ENCODE results near the gene ATP4B. TPM values are rescaled to one million over a fixed set of nuclear protein-coding genes. Genes with fewer than 3 reads are reported as not detected.
A peak's percentile ranks its signal among the peaks of the same experiment; 100 is the strongest.
"Not testable (repeated sequence)": the region's sequence is repeated elsewhere in the genome, so short reads cannot be mapped to it uniquely, and the experiment has no call there.

ATP4B gene
- total RNA-seq, 1 donor from 2014 or later, result not detected

DNA sequence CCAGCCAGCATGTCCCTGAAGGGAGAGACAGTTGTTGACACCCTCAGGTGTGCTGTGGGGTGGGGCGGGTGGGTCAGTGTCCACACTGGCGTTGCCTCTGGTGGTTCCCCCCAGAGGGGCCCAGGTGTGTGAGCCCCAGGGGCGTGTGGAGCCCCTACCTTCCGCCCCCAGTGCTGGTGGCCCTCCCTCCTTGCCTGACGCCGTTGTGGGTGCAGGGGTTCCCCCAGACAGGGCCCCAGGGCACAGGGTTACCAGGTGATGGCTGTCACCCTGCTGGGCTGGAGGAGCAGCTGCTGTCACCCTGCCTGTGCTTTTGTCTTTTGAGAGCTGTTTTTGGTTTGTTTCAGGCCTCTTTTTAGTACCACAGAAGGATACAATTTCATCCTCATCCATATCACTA lies 27.2 kb downstream of the ATP4B start:
- DNase-seq, result no peak
- H3K27ac Mint-ChIP-seq, result no peak overlapping the region
- peaks cover 4% of the 10 kb centered on the region for H3K4me1 Mint-ChIP-seq
- H3K27me3 Mint-ChIP-seq, result no peaks in the 10 kb centered on the region
- peaks cover 57% of the 10 kb centered on the region for H3K36me3 Mint-ChIP-seq (ENCODE audit: low read depth)
- intact Hi-C loops (cut with micrococcal nuclease), result no loop called here
- no peaks in the 10 kb centered on the region for H3K9me3 Mint-ChIP-seq
- H3K4me3 Mint-ChIP-seq, result no peak overlapping the region

DNA sequence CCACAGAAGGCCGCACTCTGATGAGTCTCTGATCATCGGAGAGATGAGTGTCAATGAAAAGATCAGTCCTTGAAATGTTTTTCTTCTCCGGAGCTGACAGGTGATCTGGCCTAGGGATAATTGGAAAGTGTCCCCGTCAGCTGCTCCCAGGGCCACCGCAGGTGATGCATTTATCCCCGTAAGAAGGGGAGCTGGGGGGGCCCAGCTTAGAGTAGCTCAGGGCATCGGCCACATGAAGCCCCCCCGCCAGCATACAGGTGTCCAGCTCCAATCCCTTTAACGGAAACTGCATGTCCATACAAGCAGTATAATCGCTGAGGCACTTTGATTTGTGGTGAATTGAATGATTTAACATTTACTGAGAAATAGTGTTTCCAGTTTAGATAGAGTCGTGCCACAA lies 27.7 kb downstream of the ATP4B start:
- no peak for DNase-seq
- H3K36me3 Mint-ChIP-seq (ENCODE audit: low read depth), result peaks cover 59% of the 10 kb centered on the region
- peaks cover 4% of the 10 kb centered on the region for H3K4me1 Mint-ChIP-seq
- no peak overlapping the region for H3K27ac Mint-ChIP-seq
- no peaks in the 10 kb centered on the region for H3K9me3 Mint-ChIP-seq
- H3K27me3 Mint-ChIP-seq, result no peaks in the 10 kb centered on the region
- intact Hi-C loops (cut with micrococcal nuclease), result no loop called here
- no peak overlapping the region for H3K4me3 Mint-ChIP-seq

DNA sequence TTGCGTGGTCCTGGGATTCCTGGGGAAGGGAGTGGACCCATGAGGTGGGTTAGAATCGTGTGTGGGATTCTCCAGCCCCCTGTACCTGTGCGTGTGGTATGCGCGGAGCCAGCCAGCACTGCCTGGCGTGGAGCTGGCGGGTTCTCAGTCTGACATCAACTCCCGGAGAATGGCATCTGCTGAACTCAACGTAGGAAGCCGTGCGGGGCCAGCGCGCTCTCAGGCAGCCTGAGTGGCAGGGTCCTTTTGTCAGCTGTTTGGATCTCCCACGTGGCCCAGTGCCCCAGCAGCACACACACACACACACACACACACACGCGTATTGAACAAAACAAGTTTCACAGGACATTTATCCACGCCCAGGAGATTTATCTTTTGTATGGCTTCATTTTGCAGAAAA lies 28.1 kb downstream of the ATP4B start:
- H3K27me3 Mint-ChIP-seq, result no peaks in the 10 kb centered on the region
- H3K4me3 Mint-ChIP-seq, result no peak overlapping the region
- intact Hi-C loops (cut with micrococcal nuclease), result no loop called here
- no peak for DNase-seq
- no peak overlapping the region for H3K27ac Mint-ChIP-seq
- H3K4me1 Mint-ChIP-seq, result peaks cover 4% of the 10 kb centered on the region
- H3K36me3 Mint-ChIP-seq (ENCODE audit: low read depth), result peaks cover 59% of the 10 kb centered on the region
- no peaks in the 10 kb centered on the region for H3K9me3 Mint-ChIP-seq

DNA sequence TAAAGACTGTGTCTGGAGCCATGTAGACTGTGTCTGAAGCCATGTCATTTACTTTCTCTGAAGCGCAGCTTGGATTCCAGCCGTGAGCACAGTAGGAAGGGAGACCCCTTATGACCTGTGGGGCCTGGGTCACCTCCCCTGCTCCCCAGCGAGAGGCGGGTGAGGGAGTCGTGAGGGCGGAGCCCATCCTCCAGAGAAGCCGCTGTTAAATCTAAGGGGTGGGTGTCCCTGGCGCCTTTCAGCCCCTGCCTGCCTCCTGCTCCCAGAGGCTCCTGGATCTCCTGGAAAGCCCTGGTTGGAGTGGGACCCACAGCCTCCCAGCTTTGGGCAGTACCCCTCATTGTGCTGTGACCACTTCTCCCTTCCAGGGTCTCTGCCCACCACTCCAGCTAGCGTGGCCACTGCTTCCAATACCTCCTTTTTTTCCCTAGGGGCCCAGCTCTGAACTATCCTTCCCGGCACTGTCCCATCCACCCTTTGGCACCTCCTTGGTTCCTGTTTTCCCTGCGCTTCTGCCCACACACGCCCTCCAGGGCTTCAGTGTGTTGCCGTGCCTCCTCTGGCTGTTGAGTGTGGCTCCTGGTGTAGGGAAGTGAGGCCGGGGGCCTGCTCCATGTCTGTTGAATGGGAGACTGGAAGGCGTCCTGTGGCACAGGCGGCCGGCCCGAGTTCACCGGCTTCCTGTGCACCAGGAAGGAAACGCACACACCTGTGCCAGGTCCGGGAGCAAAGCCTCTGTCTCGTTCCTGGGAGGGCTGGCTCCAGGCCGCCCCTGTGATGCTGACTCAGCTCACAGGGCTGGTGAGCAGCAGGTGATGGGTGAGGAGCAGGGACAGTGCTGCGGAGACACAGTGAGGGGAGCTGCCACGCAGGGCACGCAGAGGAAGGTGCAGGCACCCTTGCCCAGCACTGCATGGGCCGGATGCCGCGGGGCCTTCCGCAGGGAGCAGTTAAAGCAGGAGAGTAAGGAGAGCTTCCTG lies 29.4 kb downstream of the ATP4B start:
- Mint-ChIP-seq H3K27ac (no peak overlapping the region), H3K4me3 (no peak overlapping the region), H3K36me3 (ENCODE audit: low read depth) (peaks cover 56% of the 10 kb centered on the region), H3K27me3 (no peaks in the 10 kb centered on the region), H3K9me3 (no peaks in the 10 kb centered on the region), H3K4me1 (no peaks in the 10 kb centered on the region)
- intact Hi-C loops (cut with micrococcal nuclease), result no loop called here
- no peak for DNase-seq

DNA sequence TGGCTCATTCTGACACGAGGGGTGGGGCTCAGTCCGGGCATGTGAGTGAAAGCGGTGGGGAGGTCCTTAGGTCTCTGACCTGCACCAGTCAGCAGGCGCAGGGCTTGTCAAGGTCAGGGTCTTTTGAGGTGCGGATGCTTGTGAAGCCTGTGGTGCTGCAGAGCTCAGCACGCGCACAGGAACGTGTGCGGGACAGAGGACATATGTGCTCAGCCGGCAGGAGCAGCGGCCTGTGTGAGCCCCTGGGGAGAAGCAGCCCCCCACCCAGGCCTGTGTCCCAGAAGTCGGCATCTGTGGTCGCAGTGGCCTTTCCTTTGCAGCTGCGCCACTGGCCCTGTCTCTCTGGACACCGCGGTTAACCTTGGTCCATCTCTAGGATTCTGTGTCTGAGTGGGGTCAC lies 30.9 kb downstream of the ATP4B start:
- intact Hi-C loops (cut with micrococcal nuclease), result no loop called here
- Mint-ChIP-seq H3K27me3 (no peaks in the 10 kb centered on the region), H3K36me3 (ENCODE audit: low read depth) (peaks cover 51% of the 10 kb centered on the region)

DNA sequence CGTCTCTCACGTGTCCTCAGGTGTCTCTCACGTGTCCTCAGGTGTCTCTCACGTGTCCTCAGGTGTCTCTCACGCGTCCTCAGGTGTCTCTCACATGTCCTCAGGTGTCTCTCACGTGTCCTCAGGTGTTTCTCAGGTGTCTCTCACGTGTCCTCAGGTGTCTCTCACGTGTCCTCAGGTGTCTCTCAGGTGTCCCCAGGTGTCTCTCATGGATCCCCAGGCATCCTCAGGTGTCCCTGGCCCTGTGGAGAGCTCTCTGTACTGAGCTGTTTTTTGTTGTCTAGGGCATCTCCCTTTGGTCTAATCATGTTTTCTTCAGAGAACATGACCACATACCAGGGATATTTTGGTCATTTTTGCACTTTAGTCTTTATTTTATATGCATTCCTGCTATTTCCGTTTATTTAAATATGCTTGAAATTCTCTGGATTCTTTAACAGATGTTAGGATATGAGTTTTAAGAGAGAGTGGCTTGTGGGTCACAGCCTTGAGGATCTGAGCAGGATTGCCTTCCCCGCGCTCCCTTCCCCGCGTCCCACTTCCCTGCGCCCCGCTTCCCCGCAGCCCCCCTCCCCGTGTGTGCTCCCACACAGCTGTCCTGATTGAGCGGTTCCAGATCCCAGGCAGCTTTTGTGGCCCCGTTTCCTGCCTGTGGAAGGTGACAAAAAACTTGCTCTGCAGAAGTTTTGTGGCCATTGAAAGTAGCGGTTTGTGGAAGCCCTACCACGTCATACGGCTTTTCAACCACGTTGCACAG lies 31.9 kb downstream of the ATP4B start:
- intact Hi-C loops (cut with micrococcal nuclease), result no loop called here
- no peak overlapping the region for H3K27ac Mint-ChIP-seq
- peaks cover 48% of the 10 kb centered on the region for H3K36me3 Mint-ChIP-seq (ENCODE audit: low read depth)
- no peaks in the 10 kb centered on the region for H3K4me1 Mint-ChIP-seq
- no peak for DNase-seq
- H3K4me3 Mint-ChIP-seq, result no peak overlapping the region
- no peaks in the 10 kb centered on the region for H3K9me3 Mint-ChIP-seq
- no peaks in the 10 kb centered on the region for H3K27me3 Mint-ChIP-seq

More for the DNA sequence above, 30.9 kb downstream of the ATP4B start:
- no peak overlapping the region for H3K4me3 Mint-ChIP-seq
- H3K4me1 Mint-ChIP-seq, result no peaks in the 10 kb centered on the region
- H3K9me3 Mint-ChIP-seq, result no peaks in the 10 kb centered on the region
- DNase-seq, result no peak
- H3K27ac Mint-ChIP-seq, result no peak overlapping the region

DNA sequence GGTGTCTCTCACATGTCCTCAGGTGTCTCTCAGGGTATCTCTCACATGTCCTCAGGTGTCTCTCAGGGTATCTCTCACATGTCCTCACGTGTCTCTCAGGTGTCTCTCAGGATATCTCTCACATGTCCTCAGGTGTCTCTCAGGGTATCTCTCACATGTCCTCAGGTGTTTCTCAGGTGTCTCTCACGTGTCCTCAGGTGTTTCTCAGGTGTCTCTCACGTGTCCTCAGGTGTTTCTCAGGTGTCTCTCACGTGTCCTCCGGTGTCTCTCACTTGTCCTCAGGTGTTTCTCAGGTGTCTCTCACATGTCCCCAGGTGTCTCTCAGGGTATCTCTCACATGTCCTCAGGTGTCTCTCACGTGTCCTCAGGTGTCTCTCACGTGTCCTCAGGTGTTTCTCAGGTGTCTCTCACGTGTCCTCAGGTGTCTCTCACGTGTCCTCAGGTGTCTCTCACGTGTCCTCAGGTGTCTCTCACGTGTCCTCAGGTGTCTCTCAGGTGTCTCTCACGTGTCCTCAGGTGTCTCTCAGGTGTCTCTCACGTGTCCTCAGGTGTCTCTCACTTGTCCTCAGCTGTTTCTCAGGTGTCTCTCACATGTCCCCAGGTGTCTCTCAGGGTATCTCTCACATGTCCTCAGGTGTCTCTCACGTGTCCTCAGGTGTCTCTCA lies 33.2 kb downstream of the ATP4B start:
- H3K36me3 Mint-ChIP-seq (ENCODE audit: low read depth), result peaks cover 49% of the 10 kb centered on the region
- H3K9me3 Mint-ChIP-seq; intact Hi-C loops (cut with micrococcal nuclease); H3K4me3 Mint-ChIP-seq; H3K4me1 Mint-ChIP-seq; DNase-seq; H3K27me3 Mint-ChIP-seq; H3K27ac Mint-ChIP-seq: not testable (repeated sequence)

DNA sequence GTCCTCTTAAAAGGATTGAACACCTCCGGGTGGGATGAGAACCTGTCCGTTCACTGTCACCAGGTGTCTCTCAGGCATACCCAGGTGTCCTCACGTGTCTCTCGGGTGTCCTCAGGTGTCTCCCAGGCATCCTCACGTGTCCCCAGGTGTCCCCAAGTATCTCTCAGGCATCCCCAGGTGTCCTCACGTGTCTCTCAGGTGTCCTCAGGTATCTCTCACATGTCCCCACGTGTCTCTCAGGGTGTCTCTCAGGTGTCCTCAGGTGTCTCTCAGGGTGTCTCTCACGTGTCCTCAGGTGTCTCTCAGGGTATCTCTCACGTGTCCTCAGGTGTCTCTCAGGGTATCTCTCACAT lies 33.8 kb downstream of the ATP4B start:
- Mint-ChIP-seq H3K4me1 (no peaks in the 10 kb centered on the region), H3K27ac (no peak overlapping the region), H3K4me3 (no peak overlapping the region), H3K9me3 (no peaks in the 10 kb centered on the region), H3K27me3 (no peaks in the 10 kb centered on the region), H3K36me3 (ENCODE audit: low read depth) (peaks cover 45% of the 10 kb centered on the region)
- intact Hi-C loops (cut with micrococcal nuclease), result no loop called here
- DNase-seq, result no peak

DNA sequence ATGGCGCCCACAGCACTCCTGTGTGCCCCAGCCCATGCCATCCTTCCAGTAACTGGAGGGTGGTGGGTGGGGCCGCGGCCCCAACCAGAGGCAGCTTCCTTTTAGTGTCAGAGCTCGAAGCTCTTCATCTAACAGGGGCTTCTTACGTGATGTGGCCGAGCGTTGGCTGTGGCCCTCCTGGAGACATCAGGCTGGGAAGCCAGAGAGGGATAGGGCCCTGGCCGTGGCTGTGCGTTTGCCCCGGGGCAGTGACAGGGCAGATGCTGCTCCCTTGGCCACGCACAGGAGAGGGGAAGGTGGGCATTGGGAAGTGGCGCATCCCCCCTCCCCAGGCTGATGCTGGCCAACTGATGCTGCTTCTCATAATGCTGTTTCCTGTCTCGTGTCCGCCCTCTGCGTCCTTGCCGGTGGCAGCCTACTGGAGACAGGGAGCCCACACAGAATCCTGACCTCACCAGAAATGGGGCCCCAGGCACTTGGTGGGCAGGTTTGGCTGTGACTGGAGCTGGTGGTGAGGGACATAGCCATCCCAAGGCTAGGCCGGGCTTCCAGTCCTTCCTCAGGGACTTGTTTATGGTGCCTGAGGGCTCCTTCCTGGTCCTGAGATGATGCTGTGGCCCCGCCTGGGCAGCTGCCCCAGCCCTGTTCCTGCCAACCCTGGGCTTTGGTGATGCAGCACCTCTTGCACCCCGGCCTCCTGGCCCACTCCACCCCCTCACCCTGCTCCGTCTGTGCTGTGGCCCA lies 34.3 kb downstream of the ATP4B start:
- no peaks in the 10 kb centered on the region for H3K27me3 Mint-ChIP-seq
- H3K27ac Mint-ChIP-seq, result no peak overlapping the region
- H3K4me3 Mint-ChIP-seq, result no peak overlapping the region
- DNase-seq, result no peak
- no peaks in the 10 kb centered on the region for H3K4me1 Mint-ChIP-seq
- peaks cover 47% of the 10 kb centered on the region for H3K36me3 Mint-ChIP-seq (ENCODE audit: low read depth)
- intact Hi-C loops (cut with micrococcal nuclease), result no loop called here
- no peaks in the 10 kb centered on the region for H3K9me3 Mint-ChIP-seq

DNA sequence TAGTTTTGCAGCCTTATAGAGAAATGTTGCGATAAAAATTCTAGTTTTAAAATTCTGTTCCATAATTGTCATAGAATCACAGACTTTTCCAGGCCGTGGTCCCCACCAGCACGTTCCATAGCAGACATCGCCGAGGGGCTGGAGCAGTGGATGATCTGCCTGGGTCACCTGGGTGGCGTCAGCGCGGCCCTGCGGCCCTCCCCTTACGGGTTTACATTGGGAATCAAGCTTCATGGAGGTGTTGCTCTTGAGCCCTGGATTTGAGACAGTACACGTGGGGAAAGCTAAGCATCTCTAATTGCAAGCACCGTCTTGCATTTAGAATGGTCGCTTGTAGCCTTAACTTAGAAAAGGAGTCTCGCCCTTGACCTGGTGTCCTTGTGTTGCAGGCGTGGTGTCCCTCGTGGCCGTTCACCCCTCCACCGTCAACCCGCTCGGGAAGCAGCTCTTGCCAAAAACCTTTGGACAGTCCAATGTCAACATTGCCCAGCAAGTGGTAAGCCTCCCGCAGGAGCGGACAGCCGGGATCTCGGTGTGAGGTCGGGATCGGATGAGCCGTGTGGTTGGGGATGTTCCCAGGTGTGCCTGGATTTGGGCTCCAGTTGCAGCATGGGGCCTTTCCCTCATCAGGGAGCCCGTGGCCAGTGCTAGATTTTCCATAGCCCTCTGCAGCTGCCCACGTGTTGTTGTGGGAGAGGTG lies 35.1 kb downstream of the ATP4B start:
- Mint-ChIP-seq H3K4me1 (no peaks in the 10 kb centered on the region), H3K27me3 (no peaks in the 10 kb centered on the region), H3K9me3 (no peaks in the 10 kb centered on the region), H3K4me3 (no peak overlapping the region), H3K36me3 (ENCODE audit: low read depth) (peaks cover 47% of the 10 kb centered on the region), H3K27ac (no peak overlapping the region)
- intact Hi-C loops (cut with micrococcal nuclease), result no loop called here
- no peak for DNase-seq

DNA sequence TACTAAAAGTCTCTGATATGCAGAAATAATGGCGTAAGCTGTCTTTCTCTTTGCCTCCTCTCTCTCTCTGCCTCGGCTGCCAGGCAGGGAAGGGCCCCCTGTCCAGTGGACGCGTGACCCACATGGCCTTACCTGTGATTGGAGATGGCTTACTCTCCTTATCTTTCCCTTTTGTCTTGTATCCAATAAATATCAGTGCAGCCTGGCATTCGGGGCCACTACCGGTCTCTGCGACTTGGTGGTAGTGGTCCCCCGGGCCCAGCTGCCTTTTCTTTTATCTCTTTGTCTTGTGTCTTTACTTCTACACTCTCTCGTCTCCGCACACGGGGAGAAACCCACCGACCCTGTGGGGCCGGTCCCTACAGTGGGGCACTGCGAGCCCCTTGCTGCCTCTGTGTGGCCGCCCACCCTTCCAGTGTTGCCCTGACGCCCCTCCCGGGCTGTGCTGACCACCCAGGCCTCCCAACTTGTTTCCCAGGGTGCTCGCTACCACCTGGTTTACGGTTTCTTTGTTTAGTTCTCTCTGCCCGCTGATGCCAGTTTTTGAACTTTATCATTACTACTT lies 35.9 kb downstream of the ATP4B start:
- H3K4me1 Mint-ChIP-seq; H3K27me3 Mint-ChIP-seq; H3K27ac Mint-ChIP-seq; H3K4me3 Mint-ChIP-seq; H3K9me3 Mint-ChIP-seq; intact Hi-C loops (cut with micrococcal nuclease); DNase-seq: not testable (repeated sequence)
- peaks cover 45% of the 10 kb centered on the region for H3K36me3 Mint-ChIP-seq (ENCODE audit: low read depth)

DNA sequence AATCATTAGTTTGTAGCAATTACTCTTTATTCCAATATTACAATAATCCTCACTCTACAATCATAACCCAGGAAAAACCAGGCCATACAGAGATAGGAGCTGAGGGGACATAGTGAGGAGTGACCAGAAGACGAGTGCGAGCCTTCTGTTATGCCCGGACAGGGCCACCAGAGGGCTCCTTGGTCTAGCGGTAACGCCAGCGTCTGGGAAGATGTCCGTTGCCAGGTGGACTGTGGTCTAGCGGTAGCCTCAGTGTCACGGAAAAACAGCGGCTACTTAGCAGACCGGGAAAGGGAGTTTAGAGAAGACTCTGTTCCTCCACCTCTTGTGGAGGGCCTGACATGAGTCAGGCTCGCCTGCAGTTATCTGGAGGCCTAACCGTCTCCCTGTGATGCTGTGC lies 36.5 kb downstream of the ATP4B start:
- H3K9me3 Mint-ChIP-seq; H3K27me3 Mint-ChIP-seq; H3K4me3 Mint-ChIP-seq; intact Hi-C loops (cut with micrococcal nuclease); H3K4me1 Mint-ChIP-seq; DNase-seq: not testable (repeated sequence)
- H3K27ac Mint-ChIP-seq, result peak overlapping the region; percentile 6
- H3K36me3 Mint-ChIP-seq (ENCODE audit: low read depth), result peaks cover 41% of the 10 kb centered on the region

DNA sequence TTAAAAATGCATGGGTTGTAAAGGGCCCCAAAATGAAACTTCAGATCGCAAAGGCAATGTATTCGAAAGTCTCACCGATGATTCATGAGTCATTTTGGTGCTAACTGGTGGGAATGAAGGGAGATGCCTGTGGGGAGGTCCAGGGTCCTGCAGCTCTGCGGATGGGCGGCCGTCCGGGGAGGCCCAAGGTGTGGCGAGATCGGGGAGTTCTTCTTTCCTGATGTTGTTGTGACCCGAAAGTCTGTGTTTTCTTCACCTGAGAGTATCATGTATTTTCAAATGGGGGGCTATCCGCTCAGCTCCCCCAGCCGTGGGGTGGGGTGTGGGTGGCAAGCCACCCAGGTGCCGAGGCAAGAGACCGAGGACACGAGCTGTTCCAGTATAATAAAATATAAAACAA lies 37.0 kb downstream of the ATP4B start:
- Mint-ChIP-seq H3K9me3 (no peaks in the 10 kb centered on the region), H3K36me3 (ENCODE audit: low read depth) (peaks cover 39% of the 10 kb centered on the region), H3K4me3 (no peak overlapping the region), H3K4me1 (no peaks in the 10 kb centered on the region), H3K27me3 (no peaks in the 10 kb centered on the region), H3K27ac (peak overlapping the region; percentile 29)
- DNase-seq, result no peak
- intact Hi-C loops (cut with micrococcal nuclease), result no loop called here
